Peyer's patch (tissue), 4 donors: ENCODE results near the gene TCEANC2. TPM values are rescaled to one million over a fixed set of nuclear protein-coding genes. Genes with fewer than 3 reads are reported as not detected.
A peak's percentile ranks its signal among the peaks of the same experiment; 100 is the strongest.
"Not testable (repeated sequence)": the region's sequence is repeated elsewhere in the genome, so short reads cannot be mapped to it uniquely, and the experiment has no call there.

Experiments used
- DNase-seq, 3 donors: peaks; one replicate each; pipeline ENCODE4 v3.0.0-alpha.2; 2017 to 2019
- H3K27ac ChIP-seq, 4 donors: fragments of 200-600 bp; sonication (generic); one replicate each; pipeline ENCODE4 v1.5.1; 2016 to 2019
- H3K27me3 ChIP-seq, 2 donors: fragments of 200-600 bp; sonication (generic); one replicate each; pipeline ENCODE4 v1.5.1; 2019
- H3K36me3 ChIP-seq, 3 donors: fragments of 200-600 bp; sonication (generic); one replicate each; pipeline ENCODE4 v1.5.1; 2016 to 2019
- H3K4me1 ChIP-seq, 4 donors: fragments of 200-600 bp; sonication (generic); one replicate each; pipeline ENCODE4 v1.5.1; 2016 to 2019
- H3K4me3 ChIP-seq, 4 donors: fragments of 200-600 bp; sonication (generic); 1 replicate in 3 of 4; 2 replicates in 1 of 4; pipeline ENCODE4 v1.5.1; 2016 to 2019; ENCODE audit warnings: mild to moderate bottlenecking in 1 of 4
- H3K9me3 ChIP-seq, 4 donors: fragments of 200-600 bp; sonication (generic); one replicate each; pipeline ENCODE4 v1.5.1; 2016 to 2019; ENCODE audit warnings: mild to moderate bottlenecking in 1 of 4
- CTCF ChIP-seq, 6 experiments: fragments of 450-650 bp in 4 of 6; fragments of 200-600 bp in 2 of 6; sonication (generic) in 1 of 6; IDR thresholded peaks; one replicate each; pipeline ENCODE4 v1.5.1; 2017 to 2019; ENCODE audit warnings: antibody characterized with exemption in 6 of 6, mild to moderate bottlenecking in 3 of 6, moderate library complexity in 1 of 6
- POLR2A ChIP-seq, 2 donors: fragments of 450-650 bp; IDR thresholded peaks; one replicate each; pipeline ENCODE4 v1.5.1; 2017; ENCODE audit warnings: antibody characterized with exemption in 2 of 2, mild to moderate bottlenecking in 2 of 2, moderate library complexity in 2 of 2
- total RNA-seq, 4 donors: library from RNA; depleted of rRNA; stranded (reverse); fragments of >200 nt; gene quantifications; one replicate each; pipeline ENCODE4 v1.1.0, GENCODE V29; 2016

TCEANC2 gene
- total RNA-seq, 4 donors from 2014 or later = 3.0 to 6.6 (median 5.3) TPM

GRCh38 chr1:54091666-54092065, 38.3 kb downstream of the TCEANC2 start:
- DNase-seq = no peak
- TF ChIP-seq POLR2A (IDR thresholded peaks at IDR 0.05) (no peak), CTCF (IDR thresholded peaks at IDR 0.05) (no peak)
- Histone ChIP-seq H3K36me3 (peaks cover 0 to 4% (median 0%) of the 10 kb centered on the region in 3 donors), H3K27me3 (no peaks in the 10 kb centered on the region), H3K4me3 (no peak overlapping the region), H3K9me3 (no peaks in the 10 kb centered on the region), H3K4me1 (peaks cover 0 to 18% (median 0%) of the 10 kb centered on the region in 4 donors), H3K27ac (no peak overlapping the region)

- TF ChIP-seq CTCF (IDR thresholded peaks at IDR 0.05) = no peak
- H3K27ac ChIP-seq = peak overlapping the region in 3 of 4 donors; percentile 32 to 59 (median 57)
- no peak overlapping the region for H3K4me3 ChIP-seq
- H3K4me1 ChIP-seq = peaks cover 0 to 18% (median 0%) of the 10 kb centered on the region in 4 donors
- H3K27me3 ChIP-seq = no peaks in the 10 kb centered on the region
- H3K9me3 ChIP-seq = no peaks in the 10 kb centered on the region
- H3K36me3 ChIP-seq = peaks cover 0 to 3% (median 0%) of the 10 kb centered on the region in 3 donors
- peak in 2 of 3 donors; percentile 61 to 62 for DNase-seq
Measured at GRCh38 chr1:54094001-54094729, 40.8 kb downstream of the TCEANC2 start.

GRCh38 chr1:54094730-54095105, 41.3 kb downstream of the TCEANC2 start:
- H3K27me3 ChIP-seq, DNase-seq, H3K4me3 ChIP-seq, H3K36me3 ChIP-seq, H3K9me3 ChIP-seq: not testable (repeated sequence)
- Histone ChIP-seq H3K27ac (peak overlapping the region in 3 of 4 donors; percentile 32 to 59 (median 57)), H3K4me1 (peaks cover 0 to 18% (median 0%) of the 10 kb centered on the region in 4 donors)

- DNase-seq = no peak
Measured at GRCh38 chr1:54095546-54096226, 42.3 kb downstream of the TCEANC2 start.

GRCh38 chr1:54096227-54096876, 42.9 kb downstream of the TCEANC2 start:
- DNase-seq = no peak
- H3K9me3 ChIP-seq = no peaks in the 10 kb centered on the region
- H3K27me3 ChIP-seq = no peaks in the 10 kb centered on the region
- H3K36me3 ChIP-seq = peaks cover 0 to 3% (median 0%) of the 10 kb centered on the region in 3 donors
- peak overlapping the region in 1 of 4 donors; percentile 59 for H3K27ac ChIP-seq
- TF ChIP-seq CTCF (IDR thresholded peaks at IDR 0.05) (no peak), POLR2A (IDR thresholded peaks at IDR 0.05) (no peak)
- peaks cover 0 to 18% (median 0%) of the 10 kb centered on the region in 4 donors for H3K4me1 ChIP-seq
- H3K4me3 ChIP-seq = no peak overlapping the region

More at GRCh38 chr1:54095546-54096226, 42.3 kb downstream of the TCEANC2 start:
- TF ChIP-seq POLR2A (IDR thresholded peaks at IDR 0.05) = no peak
- no peak for TF ChIP-seq CTCF (IDR thresholded peaks at IDR 0.05)
- H3K36me3 ChIP-seq = peaks cover 0 to 3% (median 0%) of the 10 kb centered on the region in 3 donors
- H3K27ac ChIP-seq = peak overlapping the region in 2 of 4 donors; percentile 56 to 59
- H3K4me3 ChIP-seq = no peak overlapping the region
- H3K4me1 ChIP-seq = peaks cover 0 to 18% (median 0%) of the 10 kb centered on the region in 4 donors
- H3K27me3 ChIP-seq = no peaks in the 10 kb centered on the region
- no peaks in the 10 kb centered on the region for H3K9me3 ChIP-seq

GRCh38 chr1:54096877-54097240, 43.5 kb downstream of the TCEANC2 start:
- DNase-seq = no peak
- no peaks in the 10 kb centered on the region for H3K9me3 ChIP-seq
- H3K27ac ChIP-seq = no peak overlapping the region
- H3K4me3 ChIP-seq = no peak overlapping the region
- H3K4me1 ChIP-seq = peaks cover 0 to 18% (median 0%) of the 10 kb centered on the region in 4 donors
- no peak for TF ChIP-seq CTCF (IDR thresholded peaks at IDR 0.05)
- no peak for TF ChIP-seq POLR2A (IDR thresholded peaks at IDR 0.05)
- H3K27me3 ChIP-seq = no peaks in the 10 kb centered on the region
- H3K36me3 ChIP-seq = peaks cover 0 to 3% (median 0%) of the 10 kb centered on the region in 3 donors
